ENCODE results near the gene ETV3.
"Not testable (repeated sequence)": the region's sequence is repeated elsewhere in the genome, so short reads cannot be mapped to it uniquely, and the experiment has no call there.

ETV3 gene

GRCh38 chr1:157138220-157139051 lies at the start of gene ETV3:
ETV3 (minus strand) TSS chr1:157138395; CDS start chr1:157136352, 2,043 bp downstream.
- peak; percentile 60 to 73 for DNase-seq (ENCODE audit: low read depth in 2 of 2)

GRCh38 chr1:157186281-157186992 lies 48.2 kb upstream of the ETV3 start:
- no peak for DNase-seq (ENCODE audit: low read depth in 2 of 2)

GRCh38 chr1:157183870-157184269 lies 45.7 kb upstream of the ETV3 start:
- DNase-seq (ENCODE audit: low read depth in 2 of 2): no peak

GRCh38 chr1:157182371-157182770 lies 44.2 kb upstream of the ETV3 start:
- not testable (repeated sequence) for DNase-seq (ENCODE audit: low read depth in 2 of 2)

- no peak for DNase-seq (ENCODE audit: low read depth in 2 of 2)
Observed at GRCh38 chr1:157181790-157182189, 43.6 kb upstream of the ETV3 start.

GRCh38 chr1:157181258-157181657 lies 43.1 kb upstream of the ETV3 start:
- no peak for DNase-seq (ENCODE audit: low read depth in 2 of 2)

GRCh38 chr1:157178490-157178889 lies 40.3 kb upstream of the ETV3 start:
- DNase-seq (ENCODE audit: low read depth in 2 of 2): no peak

- no peak for DNase-seq (ENCODE audit: low read depth in 2 of 2)
Observed at GRCh38 chr1:157177733-157178394, 39.7 kb upstream of the ETV3 start.

- no peak for DNase-seq (ENCODE audit: low read depth in 2 of 2)
Observed at GRCh38 chr1:157176591-157177121, 38.5 kb upstream of the ETV3 start.

GRCh38 chr1:157176016-157176415 lies 37.8 kb upstream of the ETV3 start:
- no peak for DNase-seq (ENCODE audit: low read depth in 2 of 2)

- DNase-seq (ENCODE audit: low read depth in 2 of 2): no peak
Observed at GRCh38 chr1:157173900-157174410, 35.8 kb upstream of the ETV3 start.

- not testable (repeated sequence) for DNase-seq (ENCODE audit: low read depth in 2 of 2)
Observed at GRCh38 chr1:157173241-157173640, 35.0 kb upstream of the ETV3 start.

GRCh38 chr1:157172591-157172990 lies 34.4 kb upstream of the ETV3 start:
- DNase-seq (ENCODE audit: low read depth in 2 of 2): not testable (repeated sequence)

GRCh38 chr1:157171903-157172503 lies 33.8 kb upstream of the ETV3 start:
- not testable (repeated sequence) for DNase-seq (ENCODE audit: low read depth in 2 of 2)

- DNase-seq (ENCODE audit: low read depth in 2 of 2): no peak
Observed at GRCh38 chr1:157170677-157171515, 32.7 kb upstream of the ETV3 start.

- no peak for DNase-seq (ENCODE audit: low read depth in 2 of 2)
Observed at GRCh38 chr1:157168015-157168414, 29.8 kb upstream of the ETV3 start.

GRCh38 chr1:157167437-157167836 lies 29.2 kb upstream of the ETV3 start:
- no peak for DNase-seq (ENCODE audit: low read depth in 2 of 2)

- DNase-seq (ENCODE audit: low read depth in 2 of 2): no peak
Observed at GRCh38 chr1:157166590-157166989, 28.4 kb upstream of the ETV3 start.

- peak; percentile 39 to 45 for DNase-seq (ENCODE audit: low read depth in 2 of 2)
Observed at GRCh38 chr1:157163273-157164127, 25.3 kb upstream of the ETV3 start.

GRCh38 chr1:157162345-157162744 lies 24.1 kb upstream of the ETV3 start:
- DNase-seq (ENCODE audit: low read depth in 2 of 2): no peak
